Natural killer cell (primary cell): ENCODE data around the gene MYH6. TPM values are rescaled to one million over a fixed set of nuclear protein-coding genes. Genes with fewer than 3 reads are reported as not detected.
"Not testable (repeated sequence)": the region's sequence is repeated elsewhere in the genome, so short reads cannot be mapped to it uniquely, and the experiment has no call there.

Experiments used
- ATAC-seq, 3 donors: fragments of 150-1000 bp in 2 of 3; fragments of 200-7000 bp in 1 of 3; cut with Tn5 transposase; 1 replicate in 1 of 3; 2 replicates in 2 of 3; pipeline ENCODE4 v1.10.0; 2021; ENCODE audit warnings: mild to moderate bottlenecking in 2 of 3, moderate library complexity in 2 of 3
- DNase-seq, 2 donors: peaks; one replicate each; pipeline versions ENCODE4 v3.0.0 to v3.0.0-alpha.2; 2013 to 2021; ENCODE audit warnings: mixed read lengths in 1 of 2
- H3K27ac ChIP-seq: one replicate; pipeline ENCODE4 v1.5.1; 2013; ENCODE audit warnings: mild to moderate bottlenecking, low read length
- H3K27me3 ChIP-seq: one replicate; pipeline ENCODE4 v1.6.1; 2013; ENCODE audit warnings: low read length; ENCODE audit not compliant: control insufficient read depth, insufficient read depth
- H3K36me3 ChIP-seq: one replicate; pipeline ENCODE4 v1.6.1; 2013; ENCODE audit warnings: low read length; ENCODE audit not compliant: control insufficient read depth, insufficient read depth
- H3K4me1 ChIP-seq: one replicate; pipeline ENCODE4 v1.6.1; 2013; ENCODE audit warnings: low read length; ENCODE audit not compliant: control insufficient read depth, insufficient read depth
- H3K4me3 ChIP-seq: one replicate; pipeline ENCODE4 v1.5.1; 2013; ENCODE audit warnings: low read length
- H3K9me3 ChIP-seq: one replicate; pipeline ENCODE4 v1.6.1; 2013; ENCODE audit warnings: low read length; ENCODE audit not compliant: control insufficient read depth, insufficient read depth
- H3K27ac Mint-ChIP-seq, 2 donors: one replicate each; pipeline ENCODE4 v1.8.0; 2022; ENCODE audit warnings: mild to moderate bottlenecking in 2 of 2, mixed read lengths in 2 of 2, moderate library complexity in 1 of 2
- H3K27me3 Mint-ChIP-seq, 2 donors: one replicate each; pipeline ENCODE4 v1.8.0; 2022; ENCODE audit warnings: low read depth in 2 of 2, mixed read lengths in 2 of 2
- H3K36me3 Mint-ChIP-seq: one replicate; pipeline ENCODE4 v1.8.0; 2022; ENCODE audit warnings: mixed read lengths
- H3K4me1 Mint-ChIP-seq, 2 donors: one replicate each; pipeline ENCODE4 v1.8.0; 2022; ENCODE audit warnings: mixed read lengths in 2 of 2
- H3K4me3 Mint-ChIP-seq: one replicate; pipeline ENCODE4 v1.8.0; 2022; ENCODE audit warnings: mild to moderate bottlenecking, moderate library complexity, mixed read lengths
- H3K9me3 Mint-ChIP-seq, 2 donors: one replicate each; pipeline ENCODE4 v1.8.0; 2022; ENCODE audit warnings: mixed read lengths in 2 of 2
- WGBS: methylation state at CpG from one replicate; pipeline ENCODE4 v1.1.7; 2013; ENCODE audit warnings: missing lambda C conversion rate; ENCODE audit not compliant: insufficient coverage; 5-methylcytosine and 5-hydroxymethylcytosine counted together
- intact Hi-C: fragments of 100-400 bp; cut with micrococcal nuclease; formaldehyde crosslinking; loops from one replicate; pipeline ENCODE4 v1.14.2; 2022
- total RNA-seq, 4 donors: library from RNA; stranded (reverse); fragments of 120-200 nt in 1 of 4; gene quantifications; one replicate each; pipeline versions ENCODE4 v1.2.3 to v1.2.4, GENCODE V29; 2013 to 2022
- TF ChIP-seq, protein P1 (sequence below): fragments of 200-600 bp; IDR thresholded peaks from one replicate; pipeline ENCODE4 v1.8.0; 2022; ENCODE audit warnings: antibody characterized with exemption

The MYH6 gene
- total RNA-seq, 3 donors from 2014 or later (not counting 1 experiment from before 2014, with no cell fraction given): not detected

DNA sequence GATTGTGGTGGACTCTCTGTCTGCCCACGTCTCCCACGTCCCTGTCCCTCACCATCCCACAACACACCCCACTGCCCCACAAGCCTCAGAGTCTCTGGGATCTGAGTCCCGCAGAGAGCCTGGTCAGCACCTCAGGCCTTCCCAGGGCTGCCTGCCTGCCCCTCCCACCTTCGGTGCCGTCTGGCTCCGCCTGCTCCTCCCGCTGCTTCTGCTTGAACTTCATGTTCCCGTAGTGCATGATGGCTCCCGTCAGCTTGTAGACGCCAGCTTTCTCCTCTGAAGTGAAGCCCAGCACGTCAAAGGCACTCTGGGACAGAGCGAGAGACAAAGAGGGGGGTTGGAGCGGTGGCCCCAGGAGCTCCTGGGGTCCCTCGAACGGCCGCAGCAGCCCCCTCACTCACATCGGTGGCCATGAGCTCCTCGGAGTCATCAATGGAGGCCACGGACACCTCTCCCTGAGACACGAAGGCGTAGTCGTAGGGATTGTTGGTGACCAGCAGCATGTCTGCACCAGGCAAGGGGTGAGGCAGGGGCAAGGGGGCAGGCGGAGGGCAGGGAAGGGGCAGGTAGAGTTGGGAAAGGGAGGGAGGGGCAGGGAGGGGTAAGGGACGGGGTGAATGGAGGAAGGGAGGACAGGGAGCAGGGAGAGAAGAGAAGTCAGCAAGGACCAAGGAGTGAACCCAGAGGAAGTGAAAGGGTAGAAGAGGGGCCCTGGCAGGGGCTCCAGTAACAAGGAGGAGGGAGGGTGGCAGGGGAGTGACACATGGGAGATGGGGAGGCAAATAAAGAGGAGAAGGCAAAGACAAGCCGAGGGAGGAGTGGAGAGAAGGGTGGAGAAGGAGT, 5.6 kb downstream of the MYH6 start:
- WGBS: 83% methylated on average over 25 of the region's 25 CpGs
- H3K4me1 ChIP-seq: no peaks in the 10 kb centered on the region
- H3K36me3 ChIP-seq: no peaks in the 10 kb centered on the region
- no peak overlapping the region for H3K4me3 ChIP-seq
- Mint-ChIP-seq H3K9me3 (no peaks in the 10 kb centered on the region), H3K4me1 (no peaks in the 10 kb centered on the region), H3K27me3 (peaks cover 2 to 8% of the 10 kb centered on the region in 2 donors), H3K4me3 (no peak overlapping the region), H3K27ac (no peak overlapping the region), H3K36me3 (no peaks in the 10 kb centered on the region)
- H3K27ac ChIP-seq: no peak overlapping the region
- H3K9me3 ChIP-seq: no peaks in the 10 kb centered on the region
- no peak for ATAC-seq
- DNase-seq: no peak
- H3K27me3 ChIP-seq: no peaks in the 10 kb centered on the region
- intact Hi-C loops: no loop called here
- TF ChIP-seq, protein P1, sequence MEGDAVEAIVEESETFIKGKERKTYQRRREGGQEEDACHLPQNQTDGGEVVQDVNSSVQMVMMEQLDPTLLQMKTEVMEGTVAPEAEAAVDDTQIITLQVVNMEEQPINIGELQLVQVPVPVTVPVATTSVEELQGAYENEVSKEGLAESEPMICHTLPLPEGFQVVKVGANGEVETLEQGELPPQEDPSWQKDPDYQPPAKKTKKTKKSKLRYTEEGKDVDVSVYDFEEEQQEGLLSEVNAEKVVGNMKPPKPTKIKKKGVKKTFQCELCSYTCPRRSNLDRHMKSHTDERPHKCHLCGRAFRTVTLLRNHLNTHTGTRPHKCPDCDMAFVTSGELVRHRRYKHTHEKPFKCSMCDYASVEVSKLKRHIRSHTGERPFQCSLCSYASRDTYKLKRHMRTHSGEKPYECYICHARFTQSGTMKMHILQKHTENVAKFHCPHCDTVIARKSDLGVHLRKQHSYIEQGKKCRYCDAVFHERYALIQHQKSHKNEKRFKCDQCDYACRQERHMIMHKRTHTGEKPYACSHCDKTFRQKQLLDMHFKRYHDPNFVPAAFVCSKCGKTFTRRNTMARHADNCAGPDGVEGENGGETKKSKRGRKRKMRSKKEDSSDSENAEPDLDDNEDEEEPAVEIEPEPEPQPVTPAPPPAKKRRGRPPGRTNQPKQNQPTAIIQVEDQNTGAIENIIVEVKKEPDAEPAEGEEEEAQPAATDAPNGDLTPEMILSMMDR: no peak

DNA sequence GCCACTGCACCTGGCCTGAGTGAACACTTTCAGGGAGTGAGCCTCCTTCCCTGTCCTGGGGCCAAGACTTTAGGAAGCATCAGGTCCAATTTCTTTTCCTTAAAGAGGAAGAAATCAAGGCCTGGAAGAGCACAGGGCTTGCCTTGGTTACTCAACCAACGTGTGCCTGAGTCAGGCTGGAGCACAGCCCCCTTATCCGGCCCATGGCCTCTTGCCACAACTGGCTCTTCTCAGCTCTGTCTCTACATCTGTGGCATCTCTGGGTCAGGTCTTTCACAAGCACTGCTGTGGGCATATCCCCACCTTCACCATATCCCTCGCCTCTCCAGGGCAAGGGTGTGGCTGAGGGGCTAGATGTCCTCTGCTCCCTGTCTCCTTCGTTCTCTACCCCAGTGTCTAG, 6.8 kb downstream of the MYH6 start:
- Histone ChIP-seq H3K4me3 (no peak overlapping the region), H3K27me3 (no peaks in the 10 kb centered on the region), H3K36me3 (no peaks in the 10 kb centered on the region), H3K27ac (no peak overlapping the region), H3K9me3 (no peaks in the 10 kb centered on the region), H3K4me1 (no peaks in the 10 kb centered on the region)
- Mint-ChIP-seq H3K4me3 (no peak overlapping the region), H3K9me3 (no peaks in the 10 kb centered on the region), H3K4me1 (no peaks in the 10 kb centered on the region), H3K36me3 (no peaks in the 10 kb centered on the region), H3K27ac (no peak overlapping the region), H3K27me3 (peaks cover 2 to 5% of the 10 kb centered on the region in 2 donors)
- DNase-seq (no peak), ATAC-seq (no peak)
- intact Hi-C loops: no loop called here
- TF ChIP-seq, protein P1: no peak
- 84% methylated on average over 4 of the region's 4 CpGs for WGBS

DNA sequence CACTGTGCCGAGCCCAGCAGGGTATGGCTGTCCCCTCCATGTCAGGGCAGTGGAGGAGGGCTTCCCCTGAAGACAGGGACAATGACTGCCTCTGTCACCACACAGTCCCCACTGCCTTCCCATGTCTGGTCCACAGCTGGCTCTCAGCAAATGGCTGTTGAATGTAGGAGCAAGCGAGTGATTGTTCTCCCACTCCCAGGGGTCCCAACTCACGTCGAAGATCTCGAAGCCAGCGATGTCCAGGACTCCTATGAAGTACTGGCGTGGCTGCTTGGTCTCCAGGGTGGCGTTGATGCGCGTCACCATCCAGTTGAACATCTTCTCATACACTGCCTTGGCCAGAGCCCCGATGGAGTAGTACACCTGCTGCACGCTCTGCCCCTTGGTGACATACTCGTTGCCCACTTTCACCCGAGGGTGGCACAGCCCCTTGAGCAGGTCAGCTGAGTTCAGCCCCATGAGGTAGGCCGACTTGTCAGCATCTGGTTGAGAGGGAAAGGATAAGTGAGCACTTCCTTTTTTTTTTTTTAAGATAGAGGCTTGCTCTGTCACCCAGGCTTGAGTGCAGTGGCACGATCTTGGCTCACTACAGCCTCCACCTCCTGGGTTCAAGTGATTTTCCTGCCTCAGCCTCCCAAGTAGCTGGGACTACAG, 7.5 kb downstream of the MYH6 start:
- H3K9me3 ChIP-seq, H3K9me3 Mint-ChIP-seq, DNase-seq, H3K27ac ChIP-seq, H3K4me3 Mint-ChIP-seq, H3K36me3 ChIP-seq, H3K4me3 ChIP-seq, H3K27me3 ChIP-seq, H3K4me1 Mint-ChIP-seq, H3K27me3 Mint-ChIP-seq, intact Hi-C loops, H3K4me1 ChIP-seq, H3K27ac Mint-ChIP-seq, H3K36me3 Mint-ChIP-seq, ATAC-seq: not testable (repeated sequence)
- WGBS: 74% methylated on average over 16 of the region's 16 CpGs

DNA sequence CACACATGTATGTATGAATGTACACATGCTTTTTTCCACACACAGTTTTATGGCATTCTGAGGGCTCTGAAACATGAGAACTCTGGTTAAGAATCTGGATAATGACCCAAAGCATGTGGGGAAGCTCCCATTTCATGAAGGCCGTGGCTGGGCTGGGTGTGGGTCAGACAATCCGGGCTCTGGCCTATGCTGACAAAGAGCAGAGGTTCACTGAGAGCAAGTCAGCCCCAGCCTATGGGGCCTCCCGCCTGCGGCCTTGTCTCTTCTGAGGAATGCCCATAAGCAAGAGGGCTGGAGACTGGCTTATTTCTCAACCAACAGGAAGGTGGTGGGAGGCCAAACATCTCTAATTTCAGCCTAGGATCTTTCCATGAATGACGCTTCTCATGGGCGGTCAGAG, 8.5 kb downstream of the MYH6 start:
- Mint-ChIP-seq H3K9me3 (no peaks in the 10 kb centered on the region), H3K4me1 (no peaks in the 10 kb centered on the region), H3K27ac (no peak overlapping the region), H3K27me3 (peaks cover 0 to 2% of the 10 kb centered on the region in 2 donors), H3K4me3 (no peak overlapping the region), H3K36me3 (no peaks in the 10 kb centered on the region)
- no peaks in the 10 kb centered on the region for H3K4me1 ChIP-seq
- no peak overlapping the region for H3K4me3 ChIP-seq
- no peaks in the 10 kb centered on the region for H3K9me3 ChIP-seq
- H3K36me3 ChIP-seq: no peaks in the 10 kb centered on the region
- no peak overlapping the region for H3K27ac ChIP-seq
- TF ChIP-seq, protein P1: no peak
- no peak for DNase-seq
- no peak for ATAC-seq
- 97% methylated on average over 4 of the region's 6 CpGs for WGBS
- no peaks in the 10 kb centered on the region for H3K27me3 ChIP-seq
- intact Hi-C loops: no loop called here
